ACC112 (cell line): ENCODE measurements around the gene TCEAL9.
"Not testable (repeated sequence)": the region's sequence is repeated elsewhere in the genome, so short reads cannot be mapped to it uniquely, and the experiment has no call there.

ENCODE experiments used
- H2AFZ ChIP-seq: fragments of 200-600 bp; sonication (generic); one replicate; pipeline ENCODE4 v1.6.0; 2017; ENCODE audit warnings: antibody characterized with exemption, low read length; ENCODE audit not compliant: unreplicated experiment
- H3K27ac ChIP-seq: fragments of 200-600 bp; sonication (generic); 2 replicates; pipeline ENCODE4 v1.5.1; 2014; ENCODE audit warnings: low read depth, mild to moderate bottlenecking, antibody characterized with exemption, low read length, moderate library complexity
- H3K27me3 ChIP-seq: fragments of 200-600 bp; sonication (generic); 2 replicates; pipeline ENCODE4 v1.6.1; 2014; ENCODE audit warnings: mild to moderate bottlenecking, antibody characterized with exemption, low read length, moderate library complexity, mixed read lengths; ENCODE audit not compliant: insufficient read depth
- H3K36me3 ChIP-seq: fragments of 200-600 bp; sonication (generic); 2 replicates; pipeline ENCODE4 v1.6.1; 2016; ENCODE audit warnings: mild to moderate bottlenecking, antibody characterized with exemption, low read length, moderate library complexity, mixed read lengths; ENCODE audit not compliant: insufficient read depth
- H3K4me1 ChIP-seq: fragments of 200-600 bp; sonication (generic); one replicate; pipeline ENCODE4 v1.6.1; 2016; ENCODE audit warnings: low read length, mixed read lengths; ENCODE audit not compliant: insufficient read depth, unreplicated experiment, control insufficient read depth
- H3K4me3 ChIP-seq: fragments of 200-600 bp; sonication (generic); 2 replicates; pipeline ENCODE4 v1.5.1; 2014; ENCODE audit warnings: mild to moderate bottlenecking, low read depth, low read length
- H3K79me2 ChIP-seq: fragments of 200-600 bp; sonication (generic); one replicate; pipeline ENCODE4 v1.6.0; 2016; ENCODE audit warnings: low read length; ENCODE audit not compliant: control insufficient read depth, unreplicated experiment, insufficient read depth

TCEAL9 gene

GRCh38 chrX:103372886-103373285 lies 16.6 kb downstream of the TCEAL9 start:
- H2AFZ ChIP-seq, result no peak overlapping the region
- peak overlapping the region; percentile 85 for H3K27ac ChIP-seq

DNA sequence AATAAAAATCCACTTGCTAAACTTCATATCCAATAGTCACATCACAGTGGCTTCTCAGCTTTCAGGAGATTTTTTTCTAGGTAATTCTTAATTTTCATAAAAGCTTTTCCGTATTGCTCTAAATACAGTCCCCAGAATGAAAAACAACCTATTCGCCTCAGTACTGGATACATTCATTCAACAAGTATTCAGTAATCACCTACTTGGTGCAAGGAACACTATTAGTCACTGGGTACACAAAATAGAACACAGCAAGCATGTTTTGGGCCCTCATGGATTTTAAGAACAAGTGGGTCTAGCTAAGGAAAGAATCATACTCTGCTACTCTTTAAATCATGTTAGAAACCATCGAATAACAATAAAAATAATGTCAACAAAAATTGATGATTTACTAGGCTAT lies 17.3 kb downstream of the TCEAL9 start:
- no peak overlapping the region for H3K4me3 ChIP-seq
- H3K27ac ChIP-seq, result peak overlapping the region; percentile 85
- peaks cover 15% of the 10 kb centered on the region for H3K79me2 ChIP-seq
- 0 out of 2 replicates have a peak, but pooled peaks cover 3% of the 10 kb centered on the region for H3K36me3 ChIP-seq
- H3K4me1 ChIP-seq, result peaks cover 26% of the 10 kb centered on the region
- H3K27me3 ChIP-seq, result no peaks in the 10 kb centered on the region
- no peak overlapping the region for H2AFZ ChIP-seq

More at GRCh38 chrX:103372886-103373285, 16.6 kb downstream of the TCEAL9 start:
- Histone ChIP-seq H3K36me3 (no peaks in the 10 kb centered on the region), H3K27me3 (no peaks in the 10 kb centered on the region), H3K4me3 (no peak overlapping the region), H3K79me2 (peaks cover 15% of the 10 kb centered on the region), H3K4me1 (peaks cover 25% of the 10 kb centered on the region)

DNA sequence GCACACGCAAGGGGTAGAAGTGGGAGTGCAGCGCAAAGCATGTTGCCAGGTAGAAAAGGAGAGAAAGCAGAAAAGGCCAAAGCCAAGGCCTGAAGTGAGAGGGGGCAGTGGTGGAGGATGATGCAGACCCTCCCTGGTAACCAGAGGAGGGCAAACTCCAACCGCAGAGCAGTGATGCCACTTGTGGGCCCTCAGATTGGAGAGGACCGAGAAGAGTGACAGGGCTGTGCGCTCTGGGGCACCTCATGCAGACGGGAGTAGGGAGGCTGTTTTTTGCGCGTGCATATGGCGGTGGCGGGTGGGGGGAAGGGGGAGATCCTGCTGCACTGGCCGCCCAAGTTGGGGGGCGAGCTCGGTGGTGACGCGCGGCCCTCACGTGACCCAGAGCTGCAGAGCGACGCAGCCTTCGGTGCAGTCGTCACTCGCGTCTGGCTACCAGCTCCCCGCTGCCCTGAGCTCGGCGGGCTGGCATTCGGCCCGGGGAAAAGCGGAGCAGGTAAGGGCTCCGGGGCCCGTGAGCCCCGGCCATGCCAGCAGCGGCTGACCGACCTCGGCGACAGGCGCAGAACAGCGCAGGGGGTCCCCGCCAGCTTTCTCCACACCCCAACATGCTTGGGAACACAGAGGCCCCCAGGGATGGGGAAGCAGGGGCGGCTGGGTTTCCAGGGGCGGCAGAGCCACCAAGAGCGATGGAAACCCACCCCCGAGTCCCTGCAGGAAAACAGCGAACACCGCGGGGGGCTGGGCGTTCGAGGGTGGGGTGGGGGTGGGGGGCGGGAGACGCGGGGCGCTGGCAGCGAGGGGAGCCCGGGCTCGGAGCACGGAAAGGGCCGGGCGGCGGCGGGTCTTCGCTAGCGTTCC lies 20.0 kb downstream of the TCEAL9 start, which contains the start of gene BEX3:
Gene BEX3, plus strand, starts transcription at position 421 of the 861 bp plus-strand sequence. CDS start 984 bp downstream, outside the sequence.
- Histone ChIP-seq H3K27me3 (no peaks in the 10 kb centered on the region), H3K4me3 (peak within 1 kb of the TSS; percentile 87), H3K4me1 (peaks cover 32% of the 10 kb centered on the region), H3K27ac (peak within 1 kb of the TSS; percentile 77), H2AFZ (peak within 1 kb of the TSS; percentile 25), H3K36me3 (0 out of 2 replicates have a peak, but pooled peaks cover 5% of the 10 kb centered on the region), H3K79me2 (peaks cover 15% of the 10 kb centered on the region)

GRCh38 chrX:103376979-103377324 lies 20.6 kb downstream of the TCEAL9 start:
- Histone ChIP-seq H3K36me3 (0 out of 2 replicates have a peak, but pooled peaks cover 5% of the 10 kb centered on the region), H2AFZ (no peak overlapping the region), H3K27ac (peak overlapping the region; percentile 77), H3K4me1 (peaks cover 32% of the 10 kb centered on the region), H3K27me3 (no peaks in the 10 kb centered on the region), H3K4me3 (peak overlapping the region; percentile 87), H3K79me2 (peaks cover 15% of the 10 kb centered on the region)

GRCh38 chrX:103378990-103379389 lies 22.7 kb downstream of the TCEAL9 start:
- Histone ChIP-seq H3K27ac (peak overlapping the region; percentile 77), H3K4me1 (peaks cover 22% of the 10 kb centered on the region)

GRCh38 chrX:103382877-103383276 lies 26.6 kb downstream of the TCEAL9 start:
- peaks cover 25% of the 10 kb centered on the region for H3K4me1 ChIP-seq
- no peak overlapping the region for H2AFZ ChIP-seq
- H3K27me3 ChIP-seq, result no peaks in the 10 kb centered on the region
- no peaks in the 10 kb centered on the region for H3K79me2 ChIP-seq
- 0 out of 2 replicates have a peak, but pooled peaks cover 5% of the 10 kb centered on the region for H3K36me3 ChIP-seq
- H3K27ac ChIP-seq, result no peak overlapping the region
- no peak overlapping the region for H3K4me3 ChIP-seq

More at GRCh38 chrX:103378990-103379389, 22.7 kb downstream of the TCEAL9 start:
- Histone ChIP-seq H3K36me3 (0 out of 2 replicates have a peak, but pooled peaks cover 5% of the 10 kb centered on the region), H2AFZ (no peak overlapping the region), H3K27me3 (no peaks in the 10 kb centered on the region), H3K4me3 (no peak overlapping the region), H3K79me2 (peaks cover 15% of the 10 kb centered on the region)

DNA sequence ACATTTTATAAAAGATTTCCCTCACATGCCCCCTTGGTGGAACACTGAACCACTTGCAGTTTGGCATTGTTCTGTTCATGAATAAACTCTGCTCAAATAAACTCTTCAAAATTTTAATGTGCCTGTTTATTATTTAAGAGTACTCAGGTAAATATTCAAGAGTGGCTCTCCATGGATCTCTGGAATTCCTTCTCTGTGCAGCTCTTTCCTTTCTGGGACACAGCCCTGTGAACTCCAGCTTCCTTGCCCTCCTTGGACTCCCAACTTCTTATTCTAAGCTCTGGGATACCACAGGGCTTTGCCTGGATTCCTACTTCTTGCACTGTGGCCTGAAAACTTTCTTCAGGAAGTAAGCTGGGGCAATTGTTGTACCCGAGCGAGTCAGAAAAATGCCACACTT lies 28.4 kb downstream of the TCEAL9 start:
- H3K4me1 ChIP-seq, result peaks cover 23% of the 10 kb centered on the region
- H3K36me3 ChIP-seq, result no peaks in the 10 kb centered on the region

DNA sequence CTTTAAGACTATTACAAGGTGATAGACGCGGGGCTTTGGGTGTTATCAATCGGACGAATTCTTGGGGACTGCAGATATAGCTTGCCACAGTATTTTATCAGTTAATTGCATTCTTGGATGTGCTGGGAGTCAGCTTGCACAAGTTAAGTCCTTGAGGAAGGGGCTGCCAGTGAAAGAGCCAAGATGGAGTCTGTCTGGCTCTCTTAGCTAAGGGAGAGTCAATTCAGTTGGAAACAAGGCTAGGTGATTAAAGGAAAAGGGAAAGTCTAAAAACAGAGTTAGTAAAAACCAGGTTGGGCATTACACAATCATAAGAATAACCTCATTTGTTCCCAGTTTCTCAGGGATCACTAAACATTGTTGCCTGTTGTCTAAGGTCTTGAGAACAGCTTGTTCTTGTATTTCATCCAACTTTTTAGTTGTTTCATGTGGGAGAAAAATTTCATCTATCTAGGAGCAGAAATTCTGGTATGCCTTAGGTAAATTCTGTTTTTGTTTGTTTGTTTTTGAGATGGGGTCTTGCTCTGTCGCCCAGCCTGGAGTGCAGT lies 29.1 kb downstream of the TCEAL9 start:
- H3K79me2 ChIP-seq, H3K36me3 ChIP-seq, H3K4me3 ChIP-seq, H2AFZ ChIP-seq, H3K27me3 ChIP-seq: not testable (repeated sequence)
- Histone ChIP-seq H3K27ac (peak overlapping the region; percentile 61), H3K4me1 (peaks cover 22% of the 10 kb centered on the region)

More for the DNA sequence above, 28.4 kb downstream of the TCEAL9 start:
- H3K4me3 ChIP-seq, result no peak overlapping the region
- 0 out of 2 replicates have a peak overlapping the region, but pooled peaks have one; percentile 23 for H3K27ac ChIP-seq
- H3K79me2 ChIP-seq, result no peaks in the 10 kb centered on the region
- no peaks in the 10 kb centered on the region for H3K27me3 ChIP-seq
- H2AFZ ChIP-seq, result no peak overlapping the region

- Histone ChIP-seq H2AFZ (no peak overlapping the region), H3K27me3 (no peaks in the 10 kb centered on the region), H3K4me3 (no peak overlapping the region), H3K4me1 (peaks cover 26% of the 10 kb centered on the region), H3K36me3 (no peaks in the 10 kb centered on the region), H3K79me2 (no peaks in the 10 kb centered on the region), H3K27ac (peak overlapping the region; percentile 61)
These were observed 30.0 kb downstream of the TCEAL9 start for GRCh38 chrX:103386332-103386731.

GRCh38 chrX:103393487-103393886 lies 37.2 kb downstream of the TCEAL9 start:
- Histone ChIP-seq H3K79me2 (no peaks in the 10 kb centered on the region), H3K4me1 (peaks cover 32% of the 10 kb centered on the region), H3K36me3 (no peaks in the 10 kb centered on the region), H3K4me3 (no peak overlapping the region), H3K27me3 (no peaks in the 10 kb centered on the region), H3K27ac (no peak overlapping the region), H2AFZ (no peak overlapping the region)
